ENCODE data around the gene DHRS9. TPM values are rescaled to one million over a fixed set of nuclear protein-coding genes. Genes with fewer than 3 reads are reported as not detected.

Gene DHRS9
- total and polyA plus RNA-seq, 2 donors (not counting 1 experiment from before 2014, with no cell fraction given), result 0.25 to 0.94 TPM

DNA sequence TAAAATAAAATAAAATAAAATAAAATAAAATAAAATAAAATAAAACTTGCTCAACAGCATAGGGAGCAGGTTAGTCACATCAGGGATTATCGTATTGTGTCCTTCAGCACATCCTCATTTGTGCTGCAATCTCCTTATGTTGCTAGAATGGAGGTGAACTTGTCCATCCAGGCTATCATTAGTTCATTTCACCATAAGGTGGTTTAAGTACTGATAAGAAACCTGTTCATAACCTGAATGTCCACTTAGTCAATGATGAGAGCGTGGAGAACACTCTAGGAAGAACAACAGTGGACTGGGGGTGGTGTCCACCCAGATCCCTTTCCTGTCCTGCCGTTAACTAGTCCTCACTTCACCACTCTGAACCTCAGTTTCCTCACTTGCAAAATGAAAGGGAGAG lies 21.9 kb downstream of the DHRS9 start:
- WGBS (ENCODE audit: insufficient coverage), result no CpG with 5 or more reads among the region's 3 CpGs
- Histone ChIP-seq H3K4me1 (ENCODE audit: control insufficient read depth in 2 of 2, insufficient read depth in 2 of 2, low read length in 2 of 2) (peaks cover 7% of the 10 kb centered on the region in 2 donors), H2AFZ (ENCODE audit: insufficient read depth, low read depth, low read length, poor library complexity, severe bottlenecking) (no peak overlapping the region), H3K79me2 (ENCODE audit: control insufficient read depth, insufficient read depth, low read length) (no peaks in the 10 kb centered on the region), H3K27ac (ENCODE audit: low read length in 2 of 2) (no peak overlapping the region), H3K9ac (ENCODE audit: low read length) (no peak overlapping the region), H3K36me3 (replicated peaks in 1 of 2; ENCODE audit: control extremely low read depth in 1 of 2, control insufficient read depth in 1 of 2, extremely low read depth in 1 of 2, insufficient read depth in 2 of 2, low read length in 1 of 2) (no peaks in the 10 kb centered on the region), H3K4me3 (ENCODE audit: control extremely low read depth in 1 of 5, extremely low read depth in 1 of 5, insufficient read depth in 1 of 5, low read depth in 2 of 5, low read length in 4 of 5) (no peak overlapping the region), H3K4me2 (replicated peaks; ENCODE audit: low read depth, low read length, poor library complexity, severe bottlenecking) (no peak overlapping the region), H4K20me1 (ENCODE audit: control insufficient read depth, insufficient read depth, low read length, poor library complexity, severe bottlenecking) (no peaks in the 10 kb centered on the region), H3K9me3 (ENCODE audit: control extremely low read depth in 1 of 3, control insufficient read depth in 2 of 3, insufficient read depth in 1 of 3, low read length in 2 of 3) (no peaks in the 10 kb centered on the region), H3K27me3 (replicated peaks in 1 of 4; ENCODE audit: control extremely low read depth in 1 of 4, control insufficient read depth in 3 of 4, insufficient read depth in 4 of 4, low read length in 3 of 4) (no peaks in the 10 kb centered on the region)
- no peak overlapping the region for H3K4me3 Mint-ChIP-seq
- no peak for DNase-seq
- CTCF ChIA-PET, result no interaction called here
- no peak overlapping the region for H3K27ac Mint-ChIP-seq
- no peaks in the 10 kb centered on the region for H3K27me3 Mint-ChIP-seq
- H3K9me3 Mint-ChIP-seq (ENCODE audit: insufficient read depth), result no peaks in the 10 kb centered on the region
- POLR2A ChIA-PET, result no interaction called here
- peaks cover 18% of the 10 kb centered on the region for H3K4me1 Mint-ChIP-seq
- intact Hi-C loops (cut with micrococcal nuclease), result no loop called here
- ATAC-seq (ENCODE audit: low read depth), result no peak
- no peak for TF ChIP-seq EZH2 (IDR thresholded peaks at IDR 0.05; ENCODE audit: borderline replicate concordance, insufficient read depth, low read depth, low read length, poor library complexity, severe bottlenecking)
- TF ChIP-seq, protein P1, sequence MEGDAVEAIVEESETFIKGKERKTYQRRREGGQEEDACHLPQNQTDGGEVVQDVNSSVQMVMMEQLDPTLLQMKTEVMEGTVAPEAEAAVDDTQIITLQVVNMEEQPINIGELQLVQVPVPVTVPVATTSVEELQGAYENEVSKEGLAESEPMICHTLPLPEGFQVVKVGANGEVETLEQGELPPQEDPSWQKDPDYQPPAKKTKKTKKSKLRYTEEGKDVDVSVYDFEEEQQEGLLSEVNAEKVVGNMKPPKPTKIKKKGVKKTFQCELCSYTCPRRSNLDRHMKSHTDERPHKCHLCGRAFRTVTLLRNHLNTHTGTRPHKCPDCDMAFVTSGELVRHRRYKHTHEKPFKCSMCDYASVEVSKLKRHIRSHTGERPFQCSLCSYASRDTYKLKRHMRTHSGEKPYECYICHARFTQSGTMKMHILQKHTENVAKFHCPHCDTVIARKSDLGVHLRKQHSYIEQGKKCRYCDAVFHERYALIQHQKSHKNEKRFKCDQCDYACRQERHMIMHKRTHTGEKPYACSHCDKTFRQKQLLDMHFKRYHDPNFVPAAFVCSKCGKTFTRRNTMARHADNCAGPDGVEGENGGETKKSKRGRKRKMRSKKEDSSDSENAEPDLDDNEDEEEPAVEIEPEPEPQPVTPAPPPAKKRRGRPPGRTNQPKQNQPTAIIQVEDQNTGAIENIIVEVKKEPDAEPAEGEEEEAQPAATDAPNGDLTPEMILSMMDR (IDR thresholded peaks at IDR 0.05), result no peak

DNA sequence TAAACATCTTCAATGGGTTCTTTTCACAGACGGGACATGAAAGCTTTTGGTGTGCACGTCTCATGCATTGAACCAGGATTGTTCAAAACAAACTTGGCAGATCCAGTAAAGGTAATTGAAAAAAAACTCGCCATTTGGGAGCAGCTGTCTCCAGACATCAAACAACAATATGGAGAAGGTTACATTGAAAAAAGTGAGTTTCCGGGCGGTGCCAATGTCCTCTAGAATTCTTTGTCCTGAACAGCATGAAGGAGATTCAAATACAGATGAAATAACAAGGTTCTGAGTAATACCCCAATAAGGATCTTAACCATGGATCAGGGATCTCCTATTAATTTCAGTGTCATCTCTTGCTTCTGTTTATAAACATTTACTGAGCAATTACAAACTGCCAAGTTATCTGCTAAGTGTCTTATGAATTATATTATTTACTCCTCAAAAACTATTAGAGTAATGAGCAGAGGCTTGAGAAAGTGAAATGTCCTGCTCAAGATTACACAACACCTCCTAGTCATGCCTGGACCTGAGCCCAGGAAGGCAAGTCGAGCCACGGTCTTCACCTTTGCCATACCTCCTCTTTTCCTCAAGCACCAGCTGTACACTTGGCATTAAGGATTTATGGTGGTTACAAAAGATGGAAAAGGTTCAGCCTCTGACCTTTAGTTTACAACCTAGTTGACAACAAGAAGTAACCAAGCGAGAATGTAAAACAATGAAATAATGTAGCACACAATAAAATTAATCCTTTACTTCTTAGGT lies 22.6 kb downstream of the DHRS9 start:
- Mint-ChIP-seq H3K9me3 (ENCODE audit: insufficient read depth) (no peaks in the 10 kb centered on the region), H3K27ac (no peak overlapping the region), H3K4me1 (peaks cover 16% of the 10 kb centered on the region), H3K27me3 (no peaks in the 10 kb centered on the region), H3K4me3 (no peak overlapping the region)
- Histone ChIP-seq H3K4me2 (replicated peaks; ENCODE audit: low read depth, low read length, poor library complexity, severe bottlenecking) (no peak overlapping the region), H3K9ac (ENCODE audit: low read length) (no peak overlapping the region), H3K36me3 (replicated peaks in 1 of 2; ENCODE audit: control extremely low read depth in 1 of 2, control insufficient read depth in 1 of 2, extremely low read depth in 1 of 2, insufficient read depth in 2 of 2, low read length in 1 of 2) (no peaks in the 10 kb centered on the region), H3K79me2 (ENCODE audit: control insufficient read depth, insufficient read depth, low read length) (no peaks in the 10 kb centered on the region), H3K27me3 (replicated peaks in 1 of 4; ENCODE audit: control extremely low read depth in 1 of 4, control insufficient read depth in 3 of 4, insufficient read depth in 4 of 4, low read length in 3 of 4) (no peaks in the 10 kb centered on the region), H3K4me1 (ENCODE audit: control insufficient read depth in 2 of 2, insufficient read depth in 2 of 2, low read length in 2 of 2) (peaks cover 7% of the 10 kb centered on the region in 2 donors), H3K4me3 (ENCODE audit: control extremely low read depth in 1 of 5, extremely low read depth in 1 of 5, insufficient read depth in 1 of 5, low read depth in 2 of 5, low read length in 4 of 5) (no peak overlapping the region), H4K20me1 (ENCODE audit: control insufficient read depth, insufficient read depth, low read length, poor library complexity, severe bottlenecking) (no peaks in the 10 kb centered on the region), H3K9me3 (ENCODE audit: control extremely low read depth in 1 of 3, control insufficient read depth in 2 of 3, insufficient read depth in 1 of 3, low read length in 2 of 3) (no peaks in the 10 kb centered on the region), H2AFZ (ENCODE audit: insufficient read depth, low read depth, low read length, poor library complexity, severe bottlenecking) (no peak overlapping the region), H3K27ac (ENCODE audit: low read length in 2 of 2) (no peak overlapping the region)
- ChIA-PET CTCF (no interaction called here), POLR2A (no interaction called here)
- ATAC-seq (ENCODE audit: low read depth) (no peak), DNase-seq (no peak)
- TF ChIP-seq EZH2 (IDR thresholded peaks at IDR 0.05; ENCODE audit: borderline replicate concordance, insufficient read depth, low read depth, low read length, poor library complexity, severe bottlenecking), result no peak
- TF ChIP-seq, protein P1 (IDR thresholded peaks at IDR 0.05), result no peak
- intact Hi-C loops (cut with micrococcal nuclease), result no loop called here
- WGBS (ENCODE audit: insufficient coverage), result 92% methylated on average over 2 of the region's 8 CpGs

Data from B cell (primary cell).